22Rv1 (cell line): Measurements from ENCODE around the gene CD6.

ENCODE experiments used
- ZFX ChIP-seq: fragments of 450-650 bp; IDR thresholded peaks from 2 replicates; pipeline ENCODE4 v1.6.1; 2017; ENCODE audit warnings: antibody characterized with exemption, borderline replicate concordance
- TF ChIP-seq, protein P1 (sequence below): fragments of 450-650 bp; IDR thresholded peaks from 2 replicates; pipeline ENCODE4 v1.5.1; 2017; ENCODE audit warnings: mild to moderate bottlenecking

DNA sequence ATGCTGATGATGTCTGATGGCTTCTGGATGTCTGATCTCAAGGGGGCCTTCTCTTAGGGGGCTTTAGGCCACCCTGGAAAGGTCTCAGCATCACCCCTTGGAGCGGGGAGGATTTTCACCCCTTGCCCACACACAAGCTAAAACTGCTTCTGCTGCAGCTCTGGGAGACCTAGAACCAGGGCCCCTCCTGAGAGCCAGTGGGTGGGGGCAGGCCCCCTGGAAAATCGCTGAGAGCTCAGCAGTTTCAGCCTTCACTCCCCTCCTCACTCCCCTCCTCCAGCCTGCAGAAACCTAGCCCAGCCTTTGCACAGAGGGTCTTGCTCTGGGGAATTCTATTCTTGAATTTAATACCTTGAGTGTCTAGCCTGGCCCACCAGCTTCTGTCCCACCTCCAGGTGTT lies 17.2 kb downstream of the CD6 start:
- TF ChIP-seq, protein P1, sequence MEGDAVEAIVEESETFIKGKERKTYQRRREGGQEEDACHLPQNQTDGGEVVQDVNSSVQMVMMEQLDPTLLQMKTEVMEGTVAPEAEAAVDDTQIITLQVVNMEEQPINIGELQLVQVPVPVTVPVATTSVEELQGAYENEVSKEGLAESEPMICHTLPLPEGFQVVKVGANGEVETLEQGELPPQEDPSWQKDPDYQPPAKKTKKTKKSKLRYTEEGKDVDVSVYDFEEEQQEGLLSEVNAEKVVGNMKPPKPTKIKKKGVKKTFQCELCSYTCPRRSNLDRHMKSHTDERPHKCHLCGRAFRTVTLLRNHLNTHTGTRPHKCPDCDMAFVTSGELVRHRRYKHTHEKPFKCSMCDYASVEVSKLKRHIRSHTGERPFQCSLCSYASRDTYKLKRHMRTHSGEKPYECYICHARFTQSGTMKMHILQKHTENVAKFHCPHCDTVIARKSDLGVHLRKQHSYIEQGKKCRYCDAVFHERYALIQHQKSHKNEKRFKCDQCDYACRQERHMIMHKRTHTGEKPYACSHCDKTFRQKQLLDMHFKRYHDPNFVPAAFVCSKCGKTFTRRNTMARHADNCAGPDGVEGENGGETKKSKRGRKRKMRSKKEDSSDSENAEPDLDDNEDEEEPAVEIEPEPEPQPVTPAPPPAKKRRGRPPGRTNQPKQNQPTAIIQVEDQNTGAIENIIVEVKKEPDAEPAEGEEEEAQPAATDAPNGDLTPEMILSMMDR: no peak
- TF ChIP-seq ZFX: no peak
